GM23338 (cell line): ENCODE measurements around the gene ESPNL. TPM values are rescaled to one million over a fixed set of nuclear protein-coding genes. Genes with fewer than 3 reads are reported as not detected.

Source experiments
- ATAC-seq: fragments of 200-7000 bp; cut with Tn5 transposase; 3 replicates; pipeline ENCODE4 v1.9.1; 2020
- DNase-seq: peaks from one replicate; pipeline ENCODE4 v3.0.0-alpha.2; 2015; ENCODE audit warnings: low spot score
- H2AFZ ChIP-seq: fragments of 200-600 bp; sonication (generic); 2 replicates; pipeline ENCODE4 v1.8.0; 2016; ENCODE audit warnings: antibody characterized with exemption, mild to moderate bottlenecking, moderate library complexity
- H3F3A ChIP-seq: fragments of 200-600 bp; sonication (generic); replicated peaks from 2 replicates; pipeline ENCODE4 v1.8.0; 2017; ENCODE audit warnings: antibody characterized with exemption, mixed run types, low read depth
- H3K27ac ChIP-seq: fragments of 200-600 bp; sonication (generic); 2 replicates; pipeline ENCODE4 v1.6.1; 2016; ENCODE audit warnings: low read depth
- H3K27me3 ChIP-seq: fragments of 200-600 bp; sonication (generic); 2 replicates; pipeline ENCODE4 v1.8.0; 2016; ENCODE audit warnings: mild to moderate bottlenecking, mixed run types, moderate library complexity; ENCODE audit not compliant: insufficient read depth
- H3K36me3 ChIP-seq: fragments of 200-600 bp; sonication (generic); 2 replicates; pipeline ENCODE4 v1.8.0; 2016; ENCODE audit warnings: mild to moderate bottlenecking; ENCODE audit not compliant: insufficient read depth
- H3K4me1 ChIP-seq: fragments of 200-600 bp; sonication (generic); 2 replicates; pipeline ENCODE4 v1.8.0; 2016; ENCODE audit warnings: mild to moderate bottlenecking, moderate library complexity; ENCODE audit not compliant: insufficient read depth
- H3K4me2 ChIP-seq: fragments of 200-600 bp; sonication (generic); 2 replicates; pipeline ENCODE4 v1.7.1; 2017; ENCODE audit warnings: mixed run types
- H3K4me3 ChIP-seq: fragments of 200-600 bp; sonication (generic); 2 replicates; pipeline ENCODE4 v1.6.1; 2016; ENCODE audit warnings: mixed run types
- H3K79me2 ChIP-seq: fragments of 200-600 bp; sonication (generic); replicated peaks from 2 replicates; pipeline ENCODE4 v1.8.0; 2017; ENCODE audit warnings: mild to moderate bottlenecking; ENCODE audit not compliant: insufficient read depth
- H3K9me2 ChIP-seq: fragments of 200-600 bp; sonication (generic); 2 replicates; pipeline ENCODE4 v1.8.0; 2017; ENCODE audit not compliant: insufficient read depth
- H4K20me1 ChIP-seq: fragments of 200-600 bp; sonication (generic); replicated peaks from 2 replicates; pipeline ENCODE4 v1.8.0; 2017; ENCODE audit warnings: mild to moderate bottlenecking; ENCODE audit not compliant: insufficient read depth
- H3K27ac Mint-ChIP-seq: 2 replicates; pipeline ENCODE4 v1.8.0; 2020; ENCODE audit warnings: inconsistent platforms, mild to moderate bottlenecking, moderate library complexity, mixed read lengths
- H3K27me3 Mint-ChIP-seq: 3 replicates; pipeline ENCODE4 v1.8.0; 2022; ENCODE audit warnings: low read depth, mild to moderate bottlenecking, moderate library complexity, mixed read lengths, inconsistent platforms; ENCODE audit not compliant: insufficient read depth, poor library complexity
- H3K36me3 Mint-ChIP-seq: 3 replicates; pipeline ENCODE4 v1.8.0; 2021; ENCODE audit warnings: low read depth, mild to moderate bottlenecking, inconsistent platforms, moderate library complexity, mixed read lengths
- H3K4me1 Mint-ChIP-seq: 3 replicates; pipeline ENCODE4 v1.8.0; 2020; ENCODE audit warnings: mild to moderate bottlenecking, inconsistent platforms, mixed read lengths
- H3K4me3 Mint-ChIP-seq: 3 replicates; pipeline ENCODE4 v1.8.0; 2021; ENCODE audit warnings: moderate library complexity, mild to moderate bottlenecking, inconsistent platforms, mixed read lengths
- H3K9me3 Mint-ChIP-seq: 3 replicates; pipeline ENCODE4 v1.8.0; 2020; ENCODE audit warnings: moderate library complexity, mild to moderate bottlenecking, inconsistent platforms, mixed read lengths
- CTCF ChIP-seq, 2 experiments: fragments of 200-600 bp in 1 of 2; sonication (generic) in 1 of 2; conservative IDR thresholded peaks; 2 replicates each; pipeline versions ENCODE4 v1.5.1 to v1.6.1; 2016 to 2017; ENCODE audit warnings: antibody characterized with exemption in 2 of 2, low read depth in 2 of 2, mild to moderate bottlenecking in 2 of 2, moderate library complexity in 1 of 2
- ZNF462 ChIP-seq: fragments of 250-450 bp; sonication (Bioruptor Pico); IDR thresholded peaks from 2 replicates; pipeline ENCODE4 v1.5.0; 2020; ENCODE audit warnings: mild to moderate bottlenecking, moderate library complexity
- polyA plus RNA-seq: library from polyadenylated mRNA; unstranded; fragments of >200 nt; fragmentation: Nextera tagmentation; extraction: Ambion mirVana; gene quantifications from 2 replicates; pipeline ENCODE4 v1.2.1, GENCODE V29; 2016
- total RNA-seq: library from RNA; depleted of rRNA; stranded (reverse); fragments of >200 nt; shearing (Covaris generic); gene quantifications from 2 replicates; pipeline ENCODE4 v1.2.3, GENCODE V29; 2014

The ESPNL gene
- total and polyA plus RNA-seq, 2 experiments from 2014 or later: 0.44 to 3.1 TPM

- Mint-ChIP-seq H3K27ac (no peak overlapping the region), H3K27me3 (peaks cover 62% of the 10 kb centered on the region), H3K4me3 (no peak overlapping the region; the same call in 2 of the 3 replicates), H3K4me1 (peaks cover 14% of the 10 kb centered on the region), H3K36me3 (no peaks in the 10 kb centered on the region), H3K9me3 (no peaks in the 10 kb centered on the region)
- Histone ChIP-seq H3K27ac (no peak overlapping the region), H3K79me2 (no peaks in the 10 kb centered on the region), H3K4me1 (peaks cover 13% of the 10 kb centered on the region), H4K20me1 (no peaks in the 10 kb centered on the region), H3F3A (0 out of 2 replicates have a peak, but pooled peaks cover 8% of the 10 kb centered on the region), H3K27me3 (peaks cover 62% of the 10 kb centered on the region), H3K4me2 (peak overlapping the region; percentile 86; the same call in 1 of the 2 replicates), H3K4me3 (peak overlapping the region; percentile 63; the same call in 1 of the 2 replicates), H3K9me2 (no peaks in the 10 kb centered on the region), H3K36me3 (no peaks in the 10 kb centered on the region), H2AFZ (no peak overlapping the region)
- ATAC-seq (peak; percentile 16), DNase-seq (peak; percentile 66)
- TF ChIP-seq ZNF462 (no peak), CTCF (conservative IDR thresholded peaks at IDR 0.05; ENCODE audit: low read depth in 2 of 2) (peak; percentile 57 to 62)
These were observed 60.3 kb downstream of the ESPNL start for GRCh38 chr2:238160206-238161129.
